HG03432 (cell line): ENCODE results near the gene SERPINA3.
"Not testable (repeated sequence)": the region's sequence is repeated elsewhere in the genome, so short reads cannot be mapped to it uniquely, and the experiment has no call there.

Experiments used
- ATAC-seq: cut with Tn5 transposase; IDR thresholded peaks from one replicate; pipeline ENCODE4 v1.9.1; 2021; ENCODE audit warnings: mild to moderate bottlenecking, moderate library complexity; ENCODE audit not compliant: unreplicated experiment

SERPINA3 gene

GRCh38 chr14:94612174-94612573 is at the start of gene SERPINA3:
Gene SERPINA3, plus strand, starts transcription at chr14:94612391. Its CDS starts 2,051 bp downstream, at chr14:94614442.
- ATAC-seq: no peak

- no peak for ATAC-seq
Measured at GRCh38 chr14:94562941-94563883, 49.0 kb upstream of the SERPINA3 start.

GRCh38 chr14:94564381-94564780 is 47.8 kb upstream of the SERPINA3 start:
- ATAC-seq: no peak

- no peak for ATAC-seq
Measured at GRCh38 chr14:94568186-94568585, 44.0 kb upstream of the SERPINA3 start.

GRCh38 chr14:94569381-94570001 is 42.7 kb upstream of the SERPINA3 start:
- no peak for ATAC-seq

GRCh38 chr14:94570002-94570400 is 42.2 kb upstream of the SERPINA3 start:
- ATAC-seq: no peak

- no peak for ATAC-seq
Measured at GRCh38 chr14:94570440-94570839, 41.8 kb upstream of the SERPINA3 start.

GRCh38 chr14:94571395-94571794 is 40.8 kb upstream of the SERPINA3 start:
- ATAC-seq: no peak

GRCh38 chr14:94571950-94572349 is 40.2 kb upstream of the SERPINA3 start:
- ATAC-seq: no peak

GRCh38 chr14:94572637-94573303 is 39.4 kb upstream of the SERPINA3 start:
- no peak for ATAC-seq

- no peak for ATAC-seq
Measured at GRCh38 chr14:94573475-94574277, 38.5 kb upstream of the SERPINA3 start.

GRCh38 chr14:94574336-94574735 is 37.9 kb upstream of the SERPINA3 start:
- ATAC-seq: no peak

- no peak for ATAC-seq
Measured at GRCh38 chr14:94575730-94576585, 36.2 kb upstream of the SERPINA3 start.

- not testable (repeated sequence) for ATAC-seq
Measured at GRCh38 chr14:94577472-94577871, 34.7 kb upstream of the SERPINA3 start.

- ATAC-seq: no peak
Measured at GRCh38 chr14:94578712-94579111, 33.5 kb upstream of the SERPINA3 start.

- no peak for ATAC-seq
Measured at GRCh38 chr14:94581127-94581999, 30.8 kb upstream of the SERPINA3 start, which contains the start of gene SERPINA5. Gene SERPINA5, plus strand, starts transcription at chr14:94581426. Its CDS starts 5,937 bp downstream, at chr14:94587363.

GRCh38 chr14:94582199-94582750 is 29.9 kb upstream of the SERPINA3 start:
- ATAC-seq: no peak

- ATAC-seq: no peak
Measured at GRCh38 chr14:94582851-94583250, 29.3 kb upstream of the SERPINA3 start.
